HepG2 (cell line): ENCODE data around the gene SPA17. TPM values are rescaled to one million over a fixed set of nuclear protein-coding genes. Genes with fewer than 3 reads are reported as not detected.
A peak's percentile ranks its signal among the peaks of the same experiment; 100 is the strongest.

ENCODE experiments used
- ATAC-seq: fragments of 200-7000 bp; cut with Tn5 transposase; 3 replicates; pipeline ENCODE4 v1.9.1; 2020; ENCODE audit warnings: mild to moderate bottlenecking, moderate library complexity
- BruUV-seq: library from RNA; stranded (reverse); fragments of 400-500 nt; replicated peaks from 2 replicates; lab custom pipeline; 2021; lab: Mats Ljungman, UMichigan
- CTCF ChIA-PET: fragments of 300-600 bp; formaldehyde crosslinking; extraction: SDS; loops from one replicate; lab custom pipeline; 2021; ENCODE audit warnings: low total read pairs, inconsistent platforms, low intra/inter-chr PET ratio; lab: Yijun Ruan, JAX
- POLR2A ChIA-PET: fragments of 350-600 bp; sonication (Branson Sonifier 250); formaldehyde crosslinking; loops from one replicate; lab custom pipeline; 2020; ENCODE audit warnings: antibody characterized with exemption, inconsistent platforms; lab: Yijun Ruan, JAX
- DNase-seq: peaks from one replicate; pipeline ENCODE4 v3.0.0-alpha.2; 2015; ENCODE audit warnings: low spot score
- FAIRE-seq: peaks from 3 replicates; lab custom pipeline; 2011; peaks lifted over from hg19 to GRCh38; lab: Jason Lieb, UNC
- H2AFZ ChIP-seq: one replicate; pipeline ENCODE4 v1.6.1; 2011; ENCODE audit warnings: low read length, inconsistent platforms
- H3K27ac ChIP-seq: fragments of 300-600 bp; 3 replicates; pipeline ENCODE4 v1.8.0; 2011; ENCODE audit warnings: mixed run types, mild to moderate bottlenecking, mixed read lengths, low read length, inconsistent platforms; ENCODE audit not compliant: insufficient read depth; ENCODE audit errors: extremely low read length
- H3K27me3 ChIP-seq, 2 experiments: fragments of 200-600 bp in 1 of 2; 2 replicates in 1 of 2; 3 replicates in 1 of 2; pipeline versions ENCODE4 v1.6.0 to v1.8.0; 2011; ENCODE audit warnings: low read length in 2 of 2, mild to moderate bottlenecking in 2 of 2, moderate library complexity in 2 of 2, inconsistent platforms in 1 of 2; ENCODE audit not compliant: insufficient read depth in 2 of 2, control insufficient read depth in 1 of 2
- H3K36me3 ChIP-seq, 2 experiments: fragments of 200-600 bp in 1 of 2; replicated peaks in 1 of 2; 2 replicates in 1 of 2; 3 replicates in 1 of 2; pipeline versions ENCODE4 v1.5.1 to v1.8.0; 2011; ENCODE audit warnings: low read length in 2 of 2, inconsistent platforms in 1 of 2; ENCODE audit not compliant: insufficient read depth in 2 of 2, control insufficient read depth in 1 of 2
- H3K4me1 ChIP-seq: 2 replicates; pipeline ENCODE4 v1.5.1; 2012; ENCODE audit warnings: low read length, inconsistent platforms; ENCODE audit not compliant: insufficient read depth
- H3K4me2 ChIP-seq: 2 replicates; pipeline ENCODE4 v1.6.0; 2011; ENCODE audit warnings: low read depth, low read length, inconsistent platforms
- H3K4me3 ChIP-seq, 3 experiments: fragments of 200-600 bp in 1 of 3; sonication (generic), shearing (Covaris generic) in 1 of 3; replicated peaks in 1 of 3; 2 replicates each; pipeline ENCODE4 v1.5.1; 2011 to 2016; ENCODE audit warnings: low read length in 3 of 3, inconsistent platforms in 2 of 3, low read depth in 2 of 3, mild to moderate bottlenecking in 2 of 3, control low read depth in 1 of 3, mixed read lengths in 1 of 3; ENCODE audit not compliant: insufficient read depth in 1 of 3
- H3K79me2 ChIP-seq: one replicate; pipeline ENCODE4 v1.6.1; 2011; ENCODE audit warnings: low read length, inconsistent platforms; ENCODE audit not compliant: insufficient read depth
- H3K9ac ChIP-seq: 2 replicates; pipeline ENCODE4 v1.6.0; 2011; ENCODE audit warnings: mild to moderate bottlenecking, low read depth, low read length, inconsistent platforms; ENCODE audit not compliant: insufficient read depth
- H3K9me3 ChIP-seq: 2 replicates; pipeline ENCODE4 v1.5.1; 2012; ENCODE audit warnings: mild to moderate bottlenecking, low read length
- H4K20me1 ChIP-seq: 2 replicates; pipeline ENCODE4 v1.6.0; 2011; ENCODE audit warnings: inconsistent platforms, mild to moderate bottlenecking, low read length, moderate library complexity; ENCODE audit not compliant: insufficient read depth
- AGO2 ChIP-seq: fragments of 200-400 bp; formaldehyde crosslinking; optimal IDR thresholded peaks from 2 replicates; pipeline ENCODE3; 2017; ENCODE audit warnings: mild to moderate bottlenecking, low read depth, low read length, moderate library complexity
- HDAC6 ChIP-seq: fragments of 200-600 bp; sonication (generic); IDR thresholded peaks from 2 replicates; pipeline ENCODE4 v1.7.0; 2017; ENCODE audit warnings: mild to moderate bottlenecking, antibody characterized with exemption, low read length, low read depth
- HNF4G ChIP-seq, 2 experiments: sonication (generic) in 1 of 2; formaldehyde crosslinking in 1 of 2; IDR thresholded peaks; 2 replicates each; pipeline versions ENCODE4 v1.4.0 to v1.6.1; 2011 to 2020; ENCODE audit warnings: borderline replicate concordance in 2 of 2, low read depth in 2 of 2, mild to moderate bottlenecking in 2 of 2, low read length in 1 of 2, missing genetic modification reagents in 1 of 2, moderate library complexity in 1 of 2
- HOXD1 ChIP-seq: sonication (generic); formaldehyde crosslinking; IDR thresholded peaks from 2 replicates; pipeline ENCODE4 v1.5.0; 2020; ENCODE audit warnings: missing genetic modification reagents
- KAT7 ChIP-seq: IDR thresholded peaks from 2 replicates; pipeline ENCODE4 v1.6.1; 2018; ENCODE audit warnings: borderline replicate concordance, missing compliant biosample characterization
- RAD21 ChIP-seq: fragments of 450-650 bp; formaldehyde crosslinking; IDR thresholded peaks from 2 replicates; pipeline ENCODE4 v1.5.0; 2020; ENCODE audit warnings: mild to moderate bottlenecking
- STAT5B ChIP-seq: sonication (generic); formaldehyde crosslinking; IDR thresholded peaks from 2 replicates; pipeline ENCODE4 v1.4.0; 2020; ENCODE audit warnings: missing genetic modification reagents
- TBP ChIP-seq: sonication (generic); formaldehyde crosslinking; IDR thresholded peaks from 2 replicates; pipeline ENCODE4 v1.5.0; 2020; ENCODE audit warnings: missing genetic modification reagents
- ZC3H4 ChIP-seq: sonication (generic); formaldehyde crosslinking; IDR thresholded peaks from 2 replicates; pipeline ENCODE4 v1.4.0; 2020; ENCODE audit warnings: missing genetic modification reagents, borderline replicate concordance
- ZFYVE20 ChIP-seq: sonication (generic); formaldehyde crosslinking; IDR thresholded peaks from 2 replicates; pipeline ENCODE4 v1.8.0; 2023; ENCODE audit warnings: low read depth, mild to moderate bottlenecking, moderate library complexity, missing genetic modification reagents, borderline replicate concordance
- ZNF354B ChIP-seq: sonication (generic); formaldehyde crosslinking; IDR thresholded peaks from 2 replicates; pipeline ENCODE4 v1.8.0; 2022; ENCODE audit warnings: mild to moderate bottlenecking, missing genetic modification reagents
- WGBS: methylation state at CpG from one replicate; pipeline ENCODE4 v1.1.6; 2017; ENCODE audit warnings: low lambda C conversion rate; 5-methylcytosine and 5-hydroxymethylcytosine counted together
- in situ Hi-C: cut with HindIII; loops from 2 replicates; pipeline ENCODE4 v1.10.0; 2017; ENCODE audit warnings: low pct_unique_long_range_greater_than_20kb; ENCODE audit not compliant: extremely low pct_ligation_motif_present
- intact Hi-C: fragments of 100-400 bp; cut with micrococcal nuclease; formaldehyde crosslinking; loops from one replicate; pipeline ENCODE4 v1.10.0; 2022; ENCODE audit not compliant: unreplicated experiment
- polyA plus RNA-seq, 8 experiments: library from polyadenylated mRNA; depleted of rRNA in 3 of 8; stranded (reverse) in 7 of 8; unstranded in 1 of 8; fragments of >200 nt; fragmentation: Illumina TruSeq in 4 of 8; extraction: Trizol in 4 of 8; gene quantifications; 2 replicates each; pipeline versions ENCODE4 v1.2.1 to v1.2.3, GENCODE V29; 2011 to 2016; ENCODE audit warnings: low read depth in 4 of 8, missing spikeins in 1 of 8, mixed read lengths in 1 of 8; ENCODE audit not compliant: insufficient read depth in 1 of 8
- total RNA-seq, 5 experiments: library from RNA; depleted of rRNA; stranded (reverse); fragments of >200 nt; fragmentation: Illumina TruSeq; extraction: Trizol; gene quantifications; 2 replicates each; pipeline ENCODE4 v1.2.3, GENCODE V29; 2016; ENCODE audit warnings: low read depth in 1 of 5
- TF ChIP-seq, protein P1 (sequence below): sonication (generic); formaldehyde crosslinking; IDR thresholded peaks from 2 replicates; pipeline ENCODE4 v1.4.0; 2020; ENCODE audit warnings: missing genetic modification reagents
- TF ChIP-seq, protein P2 (sequence below): sonication (generic); formaldehyde crosslinking; IDR thresholded peaks from 2 replicates; pipeline ENCODE4 v1.8.0; 2022; ENCODE audit warnings: mild to moderate bottlenecking, missing genetic modification reagents

The SPA17 gene
- total and polyA plus RNA-seq, 2 of the 13 experiments (the other 11 are each of a cell fraction or from before 2014, with no cell fraction given): 4.4 to 8.4 TPM

DNA sequence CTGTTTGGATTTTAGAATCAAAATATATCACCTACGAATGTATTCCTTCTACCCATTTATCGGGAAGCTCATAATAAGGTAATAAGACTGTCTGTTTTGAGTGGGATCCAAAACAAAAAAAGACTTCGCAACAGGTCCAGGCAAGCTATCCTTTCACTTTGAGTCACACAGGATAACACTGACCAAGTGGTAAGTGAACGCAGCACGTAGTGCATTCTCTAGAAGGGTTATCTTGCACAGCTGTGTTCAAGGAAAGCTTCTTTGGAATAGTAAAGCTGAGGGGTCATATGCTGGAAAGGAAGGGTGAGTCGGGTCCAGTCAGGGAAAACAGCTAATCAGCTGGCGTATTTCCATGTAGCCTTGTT is 43.7 kb downstream of the SPA17 start:
- Histone ChIP-seq H3K27ac (no peak overlapping the region), H3K4me3 (no peak overlapping the region), H3K79me2 (no peaks in the 10 kb centered on the region), H3K36me3 (no peaks in the 10 kb centered on the region), H3K9me3 (no peaks in the 10 kb centered on the region), H3K9ac (no peak overlapping the region), H3K27me3 (peaks cover 3 to 63% of the 10 kb centered on the region in 2 experiments; a peak in 4 of 5 replicates), H3K4me2 (peak overlapping the region; percentile 80), H3K4me1 (peaks cover 14% of the 10 kb centered on the region; the same call in 1 of the 2 replicates), H4K20me1 (no peaks in the 10 kb centered on the region), H2AFZ (no peak overlapping the region)
- BruUV-seq: no TSS peak
- ATAC-seq: peak; percentile 51
- intact Hi-C loops (no loop called here), in situ Hi-C loops (no loop called here)
- no peak for DNase-seq
- WGBS: 42% methylated on average over 7 of the region's 7 CpGs
- ChIA-PET POLR2A (no interaction called here), CTCF (no interaction called here)
- no peak for FAIRE-seq
- TF ChIP-seq ZC3H4: no peak
- no peak for TF ChIP-seq HDAC6
- TF ChIP-seq, protein P1, sequence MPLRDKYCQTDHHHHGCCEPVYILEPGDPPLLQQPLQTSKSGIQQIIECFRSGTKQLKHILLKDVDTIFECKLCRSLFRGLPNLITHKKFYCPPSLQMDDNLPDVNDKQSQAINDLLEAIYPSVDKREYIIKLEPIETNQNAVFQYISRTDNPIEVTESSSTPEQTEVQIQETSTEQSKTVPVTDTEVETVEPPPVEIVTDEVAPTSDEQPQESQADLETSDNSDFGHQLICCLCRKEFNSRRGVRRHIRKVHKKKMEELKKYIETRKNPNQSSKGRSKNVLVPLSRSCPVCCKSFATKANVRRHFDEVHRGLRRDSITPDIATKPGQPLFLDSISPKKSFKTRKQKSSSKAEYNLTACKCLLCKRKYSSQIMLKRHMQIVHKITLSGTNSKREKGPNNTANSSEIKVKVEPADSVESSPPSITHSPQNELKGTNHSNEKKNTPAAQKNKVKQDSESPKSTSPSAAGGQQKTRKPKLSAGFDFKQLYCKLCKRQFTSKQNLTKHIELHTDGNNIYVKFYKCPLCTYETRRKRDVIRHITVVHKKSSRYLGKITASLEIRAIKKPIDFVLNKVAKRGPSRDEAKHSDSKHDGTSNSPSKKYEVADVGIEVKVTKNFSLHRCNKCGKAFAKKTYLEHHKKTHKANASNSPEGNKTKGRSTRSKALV (CRISPR knock-in tag): no peak
- no peak for TF ChIP-seq KAT7 (CRISPR knock-in tag)
- TF ChIP-seq, protein P2, sequence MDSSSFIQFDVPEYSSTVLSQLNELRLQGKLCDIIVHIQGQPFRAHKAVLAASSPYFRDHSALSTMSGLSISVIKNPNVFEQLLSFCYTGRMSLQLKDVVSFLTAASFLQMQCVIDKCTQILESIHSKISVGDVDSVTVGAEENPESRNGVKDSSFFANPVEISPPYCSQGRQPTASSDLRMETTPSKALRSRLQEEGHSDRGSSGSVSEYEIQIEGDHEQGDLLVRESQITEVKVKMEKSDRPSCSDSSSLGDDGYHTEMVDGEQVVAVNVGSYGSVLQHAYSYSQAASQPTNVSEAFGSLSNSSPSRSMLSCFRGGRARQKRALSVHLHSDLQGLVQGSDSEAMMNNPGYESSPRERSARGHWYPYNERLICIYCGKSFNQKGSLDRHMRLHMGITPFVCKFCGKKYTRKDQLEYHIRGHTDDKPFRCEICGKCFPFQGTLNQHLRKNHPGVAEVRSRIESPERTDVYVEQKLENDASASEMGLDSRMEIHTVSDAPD (CRISPR knock-in tag): no peak
- no peak for TF ChIP-seq STAT5B (CRISPR knock-in tag)
- TF ChIP-seq RAD21 (CRISPR knock-in tag): no peak
- no peak for TF ChIP-seq ZFYVE20 (CRISPR knock-in tag)
- TF ChIP-seq HNF4G (IDR thresholded peaks at IDR 0.05; ENCODE audit: borderline replicate concordance, low read depth, low read length): no peak
- TF ChIP-seq HNF4G (CRISPR knock-in tag; IDR thresholded peaks at IDR 0.05; ENCODE audit: borderline replicate concordance, low read depth): no peak
- TF ChIP-seq TBP (CRISPR knock-in tag): no peak
- no peak for TF ChIP-seq AGO2
- TF ChIP-seq ZNF354B (CRISPR knock-in tag): no peak
- TF ChIP-seq HOXD1 (CRISPR knock-in tag): no peak
